Bladder microvascular endothelial cell (primary cell): ENCODE data around the gene LRRC46. TPM values are rescaled to one million over a fixed set of nuclear protein-coding genes. Genes with fewer than 3 reads are reported as not detected.

Source experiments
- total RNA-seq: library from RNA; depleted of rRNA; stranded (reverse); fragments of >200 nt; gene quantifications from 2 replicates; pipeline ENCODE4 v1.2.3, GENCODE V29; 2014

The LRRC46 gene, protein sequence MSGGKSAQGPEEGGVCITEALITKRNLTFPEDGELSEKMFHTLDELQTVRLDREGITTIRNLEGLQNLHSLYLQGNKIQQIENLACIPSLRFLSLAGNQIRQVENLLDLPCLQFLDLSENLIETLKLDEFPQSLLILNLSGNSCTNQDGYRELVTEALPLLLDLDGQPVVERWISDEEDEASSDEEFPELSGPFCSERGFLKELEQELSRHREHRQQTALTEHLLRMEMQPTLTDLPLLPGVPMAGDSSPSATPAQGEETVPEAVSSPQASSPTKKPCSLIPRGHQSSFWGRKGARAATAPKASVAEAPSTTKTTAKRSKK
- total RNA-seq: 0.16 TPM in 1 of 2 replicates, not detected in the other

DNA sequence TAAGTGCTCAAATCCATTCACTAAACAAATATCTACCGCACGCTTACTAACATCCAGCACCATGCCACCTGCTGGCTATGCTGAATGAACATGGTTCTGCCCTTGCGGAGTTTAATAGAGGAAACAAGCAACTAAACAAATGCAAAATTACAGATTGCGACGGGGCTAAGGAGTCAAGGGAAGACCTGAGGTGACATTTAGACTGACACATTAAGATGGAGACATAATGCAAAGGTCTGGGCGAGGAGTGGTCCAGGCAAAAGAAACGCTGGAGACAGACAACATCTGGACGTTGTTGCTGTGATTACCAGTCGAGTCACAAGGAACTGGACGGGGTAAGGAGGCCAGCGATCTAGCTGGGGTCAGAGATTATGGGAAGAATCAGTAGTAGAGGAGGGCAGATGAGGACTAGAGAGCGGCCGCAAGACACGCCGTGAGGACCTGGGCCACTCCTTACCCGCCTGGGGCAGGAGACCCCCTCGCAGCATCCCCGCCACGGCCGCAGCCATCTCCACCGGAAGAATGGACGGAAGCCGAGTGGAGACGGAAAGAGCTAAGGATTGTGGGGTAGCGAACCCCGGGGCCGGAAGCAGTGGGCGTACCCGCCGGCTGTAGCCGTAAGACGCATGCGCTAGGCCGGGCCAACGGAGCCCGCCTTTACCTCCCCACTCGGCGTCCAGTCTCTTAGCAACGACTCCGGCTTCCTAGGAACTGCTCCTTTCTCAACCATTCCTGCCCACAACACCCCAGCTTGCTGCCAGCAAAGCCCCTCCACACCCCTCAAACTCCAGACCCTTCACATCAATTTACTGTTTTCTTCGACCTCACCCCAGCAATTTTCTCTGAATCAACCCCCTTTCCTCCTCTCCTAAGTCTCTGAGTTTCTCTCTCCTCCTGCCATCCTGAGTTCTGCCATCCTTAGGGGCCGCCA, at the start of gene LRRC46, which contains the start of gene MRPL10:
Gene LRRC46, plus strand, starts transcription at position 668 of the 931 bp plus-strand sequence. CDS start 320 bp downstream, outside the sequence.
Gene MRPL10, minus strand, starts transcription at position 539 of the 931 bp plus-strand sequence. Its CDS starts 30 bp downstream, at position 509.

DNA sequence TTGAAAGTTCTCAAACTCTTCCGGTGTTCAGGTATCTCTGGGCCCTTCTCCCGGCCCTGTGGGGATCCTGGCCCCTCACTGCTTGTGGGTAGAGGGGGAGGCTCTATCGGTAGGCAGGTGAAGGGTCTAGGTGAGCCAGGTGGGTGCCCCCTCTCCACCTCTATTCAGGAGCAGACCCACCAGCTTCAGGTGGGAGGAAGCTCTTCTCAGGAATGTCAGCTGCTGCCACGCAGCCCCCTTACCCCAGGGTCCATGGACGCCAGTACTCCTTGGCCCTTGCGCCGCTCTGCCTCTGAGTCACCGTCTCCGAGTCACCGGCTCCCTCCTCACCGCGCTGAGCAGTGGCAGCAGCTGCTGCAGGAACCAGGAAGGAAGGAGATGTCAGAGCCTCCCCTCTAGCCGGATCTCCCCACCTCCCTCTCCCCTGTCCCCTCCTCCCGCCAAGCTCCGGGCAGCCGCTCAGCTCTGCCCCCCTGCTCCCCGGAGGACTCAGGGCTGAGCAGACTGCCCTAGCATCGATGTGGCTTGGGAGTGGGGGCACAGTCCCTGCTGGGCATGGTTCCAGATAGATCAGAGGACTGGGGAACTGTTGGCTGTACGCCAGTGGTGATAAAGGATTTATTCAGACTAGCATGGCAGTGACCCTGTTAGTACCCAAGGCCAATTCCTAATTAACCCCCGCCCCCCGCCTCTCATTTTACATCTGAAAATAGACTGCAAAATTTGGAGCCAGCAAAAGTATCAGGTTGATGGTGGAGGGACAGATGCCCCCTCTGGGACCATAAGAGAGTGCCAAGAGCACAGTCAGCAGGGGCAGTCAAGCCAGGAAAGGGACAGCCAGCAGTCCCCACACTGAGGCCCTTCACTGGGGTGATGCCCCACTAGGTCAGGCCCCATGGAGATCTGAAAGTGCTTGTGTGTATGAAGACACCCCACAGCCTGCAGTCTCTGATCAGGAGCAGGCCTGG, 9.8 kb upstream of the LRRC46 start, which contains the start of gene OSBPL7:
Gene OSBPL7, minus strand, starts transcription at position 371 of the 968 bp plus-strand sequence. CDS start 1,516 bp downstream, outside the sequence.

DNA sequence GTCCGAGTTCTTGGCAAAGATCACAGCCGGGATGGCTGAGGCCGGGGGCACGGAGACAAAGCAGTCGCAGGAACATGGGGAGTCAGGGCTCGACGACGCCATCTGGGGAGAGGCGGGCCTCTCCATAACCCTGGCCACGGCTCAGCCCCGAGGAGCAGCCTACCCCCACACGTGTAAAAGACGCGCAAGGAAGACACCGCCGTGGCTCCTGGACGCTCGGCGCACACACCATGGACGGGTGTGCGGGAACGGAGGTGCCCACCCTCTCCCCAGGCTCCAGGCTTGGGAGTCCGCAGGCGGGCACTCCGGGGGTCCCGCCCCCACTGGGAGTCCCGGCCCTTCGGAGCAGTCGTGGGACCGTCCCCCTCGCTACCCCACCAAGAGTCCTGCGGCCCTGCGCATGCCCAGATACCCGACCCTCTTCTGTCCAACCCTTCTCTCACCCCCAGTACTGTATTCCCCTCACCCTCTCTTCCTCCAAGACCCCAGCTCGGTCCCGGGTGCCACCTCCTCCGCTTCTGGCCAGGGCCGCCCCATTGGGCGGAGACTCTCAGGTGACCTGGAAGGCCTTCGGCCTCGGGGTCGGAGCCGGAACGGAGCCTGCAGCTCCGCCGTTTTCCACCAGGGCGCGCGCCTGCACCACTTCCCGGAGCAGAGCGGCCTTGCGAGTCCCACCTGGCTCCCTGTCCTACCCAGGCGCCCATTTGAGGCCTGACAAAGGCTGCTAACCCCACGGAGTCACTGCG, 9.4 kb downstream of the LRRC46 start, which contains the start of gene SCRN2:
Gene SCRN2, minus strand, starts transcription at position 532 of the 746 bp plus-strand sequence. Its CDS starts 430 bp downstream, at position 102.

DNA sequence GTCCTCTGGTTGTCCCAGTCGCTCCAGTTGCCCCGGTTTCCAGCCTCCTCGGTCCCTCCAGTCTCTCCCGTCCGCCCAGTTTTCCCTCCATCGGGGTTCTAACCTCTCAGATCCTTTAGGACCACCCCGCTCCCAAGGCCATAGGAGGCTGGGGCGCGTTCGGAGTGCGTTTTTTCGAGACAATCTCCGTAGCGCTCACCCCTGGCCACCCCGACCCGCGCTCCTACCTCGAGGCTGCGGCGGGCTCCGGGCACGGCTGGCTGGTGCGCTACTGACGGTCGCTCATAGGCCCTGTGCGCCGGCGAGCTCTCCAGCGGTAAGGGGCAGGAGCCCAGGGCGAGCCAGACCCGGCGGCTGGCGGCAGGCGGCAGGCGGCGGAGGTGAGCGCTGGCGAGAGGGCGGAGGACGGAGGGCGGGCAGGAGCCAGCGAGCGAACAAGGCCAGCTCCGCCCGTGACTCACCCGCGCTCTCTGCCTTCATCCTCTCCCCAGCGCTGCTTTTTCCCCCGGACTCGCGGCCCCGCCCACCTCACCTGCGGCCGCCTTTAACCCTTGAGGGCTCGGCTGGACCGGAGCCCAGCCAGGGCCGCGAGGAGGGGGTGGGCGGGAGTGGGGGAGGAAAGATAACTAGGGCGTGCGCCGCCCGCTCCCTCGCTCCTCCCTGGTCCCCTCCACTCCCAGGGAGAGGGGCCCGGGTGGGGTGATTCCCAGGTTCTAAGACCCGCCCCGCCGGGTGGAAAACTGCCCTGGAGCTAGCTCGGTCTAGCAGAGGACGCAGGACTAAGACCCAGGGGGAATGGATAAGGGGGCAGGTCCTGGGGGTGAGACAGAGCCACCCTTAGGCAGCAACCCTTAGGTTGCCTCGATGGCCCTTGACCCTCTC, 19.5 kb downstream of the LRRC46 start, which contains the start of gene SP6:
Gene SP6, minus strand, starts transcription at position 472 of the 882 bp plus-strand sequence. CDS start 2,734 bp downstream, outside the sequence.

Other genes with a start within 250 kb of the LRRC46 start
- gene KPNB1, start 181.8 kb upstream of the LRRC46 start, total RNA-seq: 183 and 321 TPM in 2 replicates
- gene TBKBP1, start 137.5 kb upstream of the LRRC46 start, total RNA-seq: 12.8 and 15.0 TPM in 2 replicates
- gene TBX21, start 98.4 kb upstream of the LRRC46 start, total RNA-seq: under 0.01 TPM in 1 of 2 replicates, not detected in the other
- 5.7 and 11.5 TPM in 2 replicates for gene OSBPL7, start 9.9 kb upstream of the LRRC46 start, total RNA-seq
- 12.5 and 12.8 TPM in 2 replicates for gene MRPL10, start 129 bp upstream of the LRRC46 start, total RNA-seq
- gene SCRN2, start 9.6 kb downstream of the LRRC46 start, total RNA-seq: 33.5 and 44.7 TPM in 2 replicates
- 0.49 and 5.1 TPM in 2 replicates for gene SP6, start 19.5 kb downstream of the LRRC46 start, total RNA-seq
- gene SP2, start 64.6 kb downstream of the LRRC46 start, total RNA-seq: 0.65 and 2.3 TPM in 2 replicates
- 14.4 and 19.7 TPM in 2 replicates for gene PNPO, start 109.9 kb downstream of the LRRC46 start, total RNA-seq
- gene PRR15L, start 126.2 kb downstream of the LRRC46 start, total RNA-seq: not detected in 2 replicates
- gene CDK5RAP3, start 139.4 kb downstream of the LRRC46 start, total RNA-seq: 54.6 and 76.5 TPM in 2 replicates
- 9.1 and 11.0 TPM in 2 replicates for gene COPZ2, start 206.1 kb downstream of the LRRC46 start, total RNA-seq
- gene NFE2L1, start 216.7 kb downstream of the LRRC46 start, total RNA-seq: 71.2 and 374 TPM in 2 replicates